ENCODE results near the gene POLR1D.

GRCh38 chr13:27607125-27607524 is 14.6 kb upstream of the POLR1D start:
- TF ChIP-seq CTCF (IDR thresholded peaks at IDR 0.05): no peak
- TF ChIP-seq POLR2A (IDR thresholded peaks at IDR 0.05): no peak
